HCEC 1CT (cell line): ENCODE results near the gene C1orf21.
"Not testable (repeated sequence)": the region's sequence is repeated elsewhere in the genome, so short reads cannot be mapped to it uniquely, and the experiment has no call there.

Experiments
- DNase-seq: peaks from one replicate; pipeline ENCODE4 v3.0.0-alpha.2; 2017

The C1orf21 gene, protein sequence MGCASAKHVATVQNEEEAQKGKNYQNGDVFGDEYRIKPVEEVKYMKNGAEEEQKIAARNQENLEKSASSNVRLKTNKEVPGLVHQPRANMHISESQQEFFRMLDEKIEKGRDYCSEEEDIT

DNA sequence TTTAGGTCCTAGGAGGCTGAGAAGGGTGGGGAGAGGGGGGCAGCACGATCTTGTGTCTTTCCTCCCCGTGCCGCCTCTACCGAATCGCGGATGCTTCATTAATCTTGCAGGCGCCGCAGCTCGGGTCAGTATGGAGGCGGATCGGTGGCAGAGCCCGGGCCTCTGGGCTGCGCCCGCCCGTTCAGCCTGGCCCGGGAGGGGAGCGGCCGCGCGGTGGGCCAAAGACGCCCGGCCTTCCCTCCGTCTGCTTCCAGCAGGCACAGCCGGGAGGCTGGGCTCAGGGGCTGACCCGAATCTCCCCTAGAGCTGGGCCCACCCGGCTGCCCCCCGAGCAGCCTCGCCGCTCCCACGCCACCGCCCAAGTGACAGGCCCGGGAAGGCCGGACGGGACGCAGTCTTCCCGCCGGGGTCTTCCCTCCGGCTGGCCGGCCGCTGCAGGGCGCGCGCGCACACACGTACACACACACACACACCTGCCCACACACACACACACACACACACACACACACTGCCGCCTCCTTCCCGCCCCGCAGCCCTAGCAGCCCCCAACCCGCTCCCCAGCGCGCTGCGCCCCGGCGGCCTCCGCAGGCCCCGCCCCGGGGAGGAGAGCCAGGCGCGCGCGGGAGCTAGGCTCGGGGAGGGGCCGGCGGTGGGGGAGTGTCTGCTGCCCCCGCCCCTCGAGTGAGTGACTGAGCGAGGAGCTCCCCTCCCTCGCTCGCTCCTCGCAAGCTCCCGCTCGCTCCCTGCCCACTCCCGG is at the start of gene C1orf21:
Gene C1orf21, plus strand, starts transcription at position 718 of the 757 bp plus-strand sequence. CDS start 90,481 bp downstream, outside the sequence.
- peak; percentile 88 for DNase-seq

DNA sequence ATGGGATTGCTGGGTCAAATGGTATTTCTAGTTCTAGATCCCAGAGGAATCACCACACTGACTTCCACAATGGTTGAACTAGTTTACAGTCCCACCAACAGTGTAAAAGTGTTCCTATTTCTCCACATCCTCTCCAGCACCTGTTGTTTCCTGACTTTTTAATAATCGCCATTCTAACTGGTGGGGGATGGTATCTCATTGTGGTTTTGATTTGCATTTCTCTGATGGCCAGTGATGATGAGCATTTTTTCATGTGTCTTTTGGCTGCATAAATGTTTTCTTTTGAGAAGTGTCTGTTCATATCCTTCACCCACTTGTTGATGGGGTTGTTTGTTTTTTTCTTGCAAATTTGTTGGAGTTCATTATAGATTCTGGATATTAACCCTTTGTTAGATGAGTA is 49.0 kb upstream of the C1orf21 start:
- DNase-seq: not testable (repeated sequence)

- DNase-seq: no peak
These were observed 45.8 kb upstream of the C1orf21 start for GRCh38 chr1:184340984-184341383.

DNA sequence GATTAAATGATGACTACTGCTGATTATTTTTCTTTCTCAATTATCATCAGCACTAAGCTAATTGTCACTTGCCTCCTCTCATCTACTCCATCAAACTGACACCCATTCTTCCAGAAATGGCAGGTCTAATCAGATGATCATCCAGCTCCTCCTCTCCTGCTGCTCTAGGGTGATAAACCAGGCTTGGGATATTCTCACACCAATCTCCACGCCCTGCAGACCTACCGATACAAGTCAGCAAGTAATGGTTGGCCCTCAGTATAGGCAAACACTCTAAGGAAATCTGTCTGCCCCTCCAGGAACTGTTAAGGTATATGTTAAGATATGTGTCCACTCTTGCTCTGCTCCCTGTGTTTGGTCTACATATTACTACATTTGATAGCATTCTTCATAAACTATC is 36.3 kb upstream of the C1orf21 start:
- no peak for DNase-seq

GRCh38 chr1:184351416-184351975 is 35.3 kb upstream of the C1orf21 start:
- no peak for DNase-seq

DNA sequence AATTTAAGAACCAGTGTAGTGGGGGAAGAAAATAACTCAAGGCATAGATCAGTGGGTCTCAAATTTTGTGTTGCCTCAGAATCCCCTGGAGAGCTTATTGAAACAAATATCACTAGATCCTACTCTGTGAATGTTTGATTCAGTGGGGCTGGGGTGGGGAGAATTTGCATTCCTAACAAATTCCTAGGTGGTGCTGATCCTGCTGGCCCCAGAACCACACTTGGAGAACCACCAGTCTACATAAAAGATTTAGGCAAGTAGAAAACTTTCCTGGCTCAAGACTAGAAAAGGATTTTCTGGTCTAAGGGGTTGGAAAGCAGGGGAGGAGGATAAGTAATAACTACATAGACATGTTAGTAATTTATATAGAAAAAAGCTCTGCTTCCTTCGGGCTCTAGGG is 34.1 kb upstream of the C1orf21 start:
- DNase-seq: no peak

GRCh38 chr1:184354719-184355118 is 32.1 kb upstream of the C1orf21 start:
- no peak for DNase-seq

GRCh38 chr1:184356891-184357290 is 29.9 kb upstream of the C1orf21 start:
- no peak for DNase-seq

DNA sequence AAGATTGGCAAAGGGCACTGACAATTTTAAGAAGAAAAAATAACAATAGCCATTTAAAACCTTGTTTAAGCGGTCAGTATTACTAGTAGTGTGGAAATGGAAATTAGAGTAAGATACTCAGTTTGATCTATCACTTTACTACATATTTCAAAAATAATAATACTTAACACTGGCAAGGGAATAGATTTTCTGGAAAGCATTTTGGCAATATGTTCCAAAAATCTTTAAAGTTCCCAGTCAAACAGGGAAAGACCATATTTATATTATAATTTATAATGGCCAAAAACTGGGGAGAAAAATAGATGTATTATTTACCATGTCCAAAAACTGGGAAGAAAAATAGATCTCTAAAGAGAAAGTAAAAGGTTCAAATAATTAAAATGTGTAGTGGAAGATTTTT is 28.6 kb upstream of the C1orf21 start:
- DNase-seq: no peak

DNA sequence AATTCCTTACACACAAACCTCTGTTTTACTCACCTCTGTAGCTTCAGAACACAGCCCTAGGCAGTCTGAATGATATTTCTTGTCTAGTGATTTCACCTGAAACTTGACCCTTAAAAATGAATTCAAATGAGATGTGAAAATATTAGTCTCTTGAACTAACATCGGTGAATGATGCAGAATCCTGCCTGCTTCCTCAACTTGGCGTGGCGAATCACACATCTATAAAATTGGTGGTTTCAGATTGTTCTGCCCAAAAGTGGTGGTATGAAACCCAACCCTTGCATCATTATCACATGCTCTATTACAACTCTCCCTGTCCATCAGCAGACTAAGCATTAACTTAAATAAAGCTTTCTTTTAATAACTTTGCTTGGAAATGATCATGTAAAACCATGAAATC is 26.9 kb upstream of the C1orf21 start:
- DNase-seq: no peak

- peak; percentile 87 for DNase-seq
These were observed 24.0 kb upstream of the C1orf21 start for GRCh38 chr1:184362876-184363275.

DNA sequence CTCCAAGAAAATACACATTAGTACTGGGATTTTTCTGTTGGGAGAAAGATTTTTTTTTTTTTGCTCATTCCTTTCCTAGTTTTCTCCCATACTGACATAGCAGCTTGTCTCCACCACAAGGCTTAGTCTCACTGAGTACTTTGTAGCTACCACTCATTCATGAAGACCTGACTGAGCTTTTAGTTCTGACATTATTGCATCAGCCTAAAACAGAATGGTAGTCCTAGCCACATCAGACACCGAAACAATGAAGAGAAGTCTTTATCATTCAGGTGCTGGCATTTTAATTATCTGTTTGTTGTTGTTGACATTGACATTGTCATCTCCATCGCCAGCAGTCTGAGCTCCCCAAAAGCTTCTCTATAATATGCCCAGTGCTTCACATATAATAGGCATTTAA is 21.1 kb upstream of the C1orf21 start:
- DNase-seq: no peak

- DNase-seq: peak; percentile 82
These were observed 19.8 kb upstream of the C1orf21 start for GRCh38 chr1:184366997-184367396.

- DNase-seq: no peak
These were observed 19.3 kb upstream of the C1orf21 start for GRCh38 chr1:184367427-184368038.

- peak; percentile 18 for DNase-seq
These were observed 18.5 kb upstream of the C1orf21 start for GRCh38 chr1:184368354-184368753.

- DNase-seq: no peak
These were observed 16.0 kb upstream of the C1orf21 start for GRCh38 chr1:184370850-184371249.

- no peak for DNase-seq
These were observed 13.7 kb upstream of the C1orf21 start for GRCh38 chr1:184373155-184373554.

GRCh38 chr1:184376369-184376768 is 10.5 kb upstream of the C1orf21 start:
- DNase-seq: no peak

DNA sequence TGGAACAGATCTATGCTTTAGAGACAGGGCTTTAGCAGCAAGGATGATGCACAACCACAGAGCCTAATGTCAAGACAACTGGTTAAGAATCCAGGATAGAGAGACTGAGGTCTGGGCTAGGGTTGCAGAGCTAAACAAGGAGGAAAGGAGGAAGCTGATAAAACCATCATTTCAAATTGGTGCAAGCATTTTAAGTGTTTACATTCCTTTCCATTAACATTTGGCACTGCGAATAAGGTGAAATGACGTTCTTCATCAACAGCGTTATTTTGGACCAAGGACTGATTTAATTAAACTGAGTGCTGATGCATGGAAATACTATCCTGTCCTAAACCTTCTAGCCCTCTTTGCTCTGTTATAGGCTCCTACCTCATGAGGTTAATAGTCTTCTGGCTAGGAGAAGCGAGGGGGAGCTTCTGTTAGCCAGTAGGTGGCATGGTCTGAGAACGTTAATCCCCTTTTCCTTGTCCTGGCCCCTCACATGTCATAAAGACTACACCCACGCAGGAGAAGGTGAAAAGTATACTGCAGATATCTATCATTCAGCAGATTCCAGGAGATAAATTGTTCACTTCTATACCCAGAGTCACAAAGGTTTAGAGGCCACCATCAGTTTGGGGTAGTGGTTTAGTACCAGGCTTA is 7.6 kb upstream of the C1orf21 start:
- DNase-seq: no peak

DNA sequence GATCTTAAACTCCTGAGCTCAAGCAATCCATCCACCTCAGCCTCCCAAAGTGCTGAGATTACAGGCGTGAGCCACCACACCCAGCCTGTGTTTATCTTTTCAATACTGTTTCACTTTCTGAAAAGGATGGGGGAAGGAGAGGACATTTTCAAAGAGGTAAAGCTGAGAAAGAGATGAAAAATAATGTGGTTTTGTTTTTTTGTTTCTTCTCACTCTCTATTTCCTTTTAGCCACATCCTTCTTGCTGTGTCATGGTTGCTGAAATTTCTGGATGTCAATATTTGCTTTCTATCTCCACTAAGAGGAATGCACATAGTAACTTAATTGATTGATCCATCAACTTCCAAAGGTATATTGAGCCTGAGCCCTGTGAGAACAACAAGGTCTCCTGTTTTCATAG is 6.4 kb upstream of the C1orf21 start:
- DNase-seq: no peak

DNA sequence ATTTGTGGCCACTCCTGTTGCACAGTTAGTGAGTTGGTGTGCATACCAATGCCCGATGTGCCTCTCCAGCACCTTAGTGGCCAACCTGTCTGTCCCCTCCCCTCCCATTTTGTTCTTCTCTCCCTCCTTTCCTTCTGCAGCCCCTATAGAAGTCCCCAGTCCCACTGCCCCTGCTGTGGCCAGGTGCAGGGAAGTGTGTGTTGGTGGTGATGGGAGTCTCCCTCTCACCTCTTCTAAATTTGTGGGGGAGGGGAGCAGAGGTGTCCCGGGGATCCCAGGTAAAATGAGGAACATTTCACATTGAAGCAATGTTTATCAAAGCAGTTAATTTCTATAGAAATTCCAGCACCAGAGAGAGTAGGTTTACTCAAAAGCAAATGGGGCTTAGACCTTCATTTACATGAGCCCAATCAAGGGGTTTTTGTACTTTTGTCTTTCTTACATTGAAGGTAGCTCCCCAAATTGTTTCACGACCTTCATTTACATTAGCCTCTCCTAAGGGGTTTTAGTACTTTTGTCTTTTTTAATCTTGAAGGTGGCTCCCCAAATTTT is 3.0 kb upstream of the C1orf21 start:
- DNase-seq: no peak

GRCh38 chr1:184385865-184386311 is 941 bp upstream of the C1orf21 start:
- no peak for DNase-seq

DNA sequence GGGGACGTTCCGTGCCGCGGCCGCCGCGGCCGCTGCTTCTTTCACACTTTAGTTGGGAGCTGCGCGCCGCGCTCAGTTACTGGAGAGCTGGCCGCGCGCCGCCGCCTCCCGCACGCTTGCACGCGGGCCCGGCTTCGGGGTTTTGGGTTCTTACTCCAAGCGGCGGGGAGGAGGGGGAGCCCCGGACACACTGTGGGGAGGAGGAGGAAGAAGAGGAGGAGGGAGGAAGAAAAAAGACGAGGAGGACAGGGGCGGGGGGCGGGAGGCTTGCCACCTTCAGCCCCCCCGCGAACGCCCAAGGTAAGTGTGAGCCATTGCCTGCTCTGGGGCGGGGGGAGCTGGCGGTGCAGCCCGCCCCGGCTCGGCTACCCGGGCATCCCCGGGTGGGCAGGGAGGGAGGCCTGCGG is 243 bp downstream of the C1orf21 start:
- no peak for DNase-seq
